ENCODE results near the gene IL1RAPL1.

Gene IL1RAPL1

DNA sequence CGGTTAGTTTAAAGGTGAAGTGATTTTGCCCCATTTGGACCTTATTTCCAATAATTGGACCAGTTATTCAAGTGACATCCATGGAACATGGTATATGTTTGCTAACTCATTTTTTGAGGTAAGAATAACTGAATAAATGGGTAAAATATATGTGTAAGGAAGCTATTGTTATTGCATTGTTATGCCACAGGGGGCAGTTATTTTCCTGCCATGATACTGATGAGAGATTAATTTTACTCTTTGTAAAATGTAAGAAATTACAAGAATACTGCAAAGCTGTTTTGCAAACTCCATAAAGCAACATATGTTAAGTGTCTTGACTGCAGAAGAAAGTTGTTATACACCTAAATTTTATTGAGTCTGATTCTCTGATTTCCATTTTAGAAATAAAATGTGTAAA, 114.0 kb downstream of the IL1RAPL1 start:
- Histone ChIP-seq H3K9ac (ENCODE audit: low read depth, low read length, poor library complexity) (no peak overlapping the region), H3K4me1 (ENCODE audit: control insufficient read depth in 2 of 2, insufficient read depth in 1 of 2, low read depth in 1 of 2, low read length in 2 of 2) (no peaks in the 10 kb centered on the region), H2AFZ (ENCODE audit: low read length) (no peak overlapping the region), H2BK15ac (ENCODE audit: low read length) (no peak overlapping the region), H4K91ac (ENCODE audit: low read depth, low read length, poor library complexity) (no peak overlapping the region), H3K23ac (ENCODE audit: low read depth, low read length, poor library complexity) (no peak overlapping the region), H3K18ac (ENCODE audit: low read length) (no peak overlapping the region), H3K4ac (ENCODE audit: low read length) (no peak overlapping the region), H4K8ac (ENCODE audit: low read depth, low read length) (no peak overlapping the region), H3K79me1 (ENCODE audit: low read depth, low read length) (no peaks in the 10 kb centered on the region), H3K27ac (replicated peaks; ENCODE audit: low read length) (no peak overlapping the region), H2BK12ac (ENCODE audit: low read length) (no peak overlapping the region), H3K4me2 (ENCODE audit: insufficient read depth, low read length, poor library complexity, severe bottlenecking) (no peak overlapping the region), H3K14ac (ENCODE audit: low read length) (no peak overlapping the region), H3K4me3 (ENCODE audit: low read length in 2 of 2) (no peak overlapping the region), H2BK5ac (ENCODE audit: low read length) (no peak overlapping the region), H2BK120ac (ENCODE audit: low read depth, low read length) (no peak overlapping the region), H2AK5ac (ENCODE audit: low read depth, low read length) (no peak overlapping the region), H3K9me3 (replicated peaks in 1 of 2; ENCODE audit: control insufficient read depth in 2 of 2, insufficient read depth in 1 of 2, low read depth in 1 of 2, low read length in 2 of 2) (no peaks in the 10 kb centered on the region), H3K27me3 (ENCODE audit: control insufficient read depth in 3 of 3, insufficient read depth in 3 of 3, low read depth in 1 of 3, low read length in 3 of 3) (no peaks in the 10 kb centered on the region), H3K36me3 (replicated peaks in 1 of 2; ENCODE audit: control insufficient read depth in 2 of 2, insufficient read depth in 2 of 2, low read length in 2 of 2) (no peaks in the 10 kb centered on the region)
- no peak for DNase-seq (ENCODE audit: low spot score)
- no CpG with 5 or more reads among the region's 1 CpG for WGBS, 2 donors (ENCODE audit: extremely low coverage in 2 of 2, insufficient read length in 2 of 2, insufficient replicate concordance in 1 of 2)

DNA sequence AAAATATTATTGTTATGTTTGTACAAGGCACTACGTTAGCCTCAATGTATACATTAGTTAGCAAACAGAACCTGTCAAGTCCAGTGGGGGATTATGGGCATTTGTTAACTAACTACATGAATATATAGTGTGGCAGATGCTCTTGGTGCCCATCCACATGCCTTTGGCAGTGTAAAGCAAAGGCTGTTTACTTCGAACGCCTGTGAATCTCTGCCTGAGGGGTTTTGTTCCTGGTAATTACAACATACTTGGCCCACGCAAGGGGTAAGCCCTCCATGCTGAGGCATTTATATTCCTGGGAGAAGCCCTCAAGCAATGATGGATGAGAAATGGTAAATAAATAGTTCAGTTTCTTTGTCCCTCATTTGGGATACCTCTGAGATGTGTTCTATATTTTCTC, 119.7 kb downstream of the IL1RAPL1 start:
- no peak overlapping the region for H3K4ac ChIP-seq (ENCODE audit: low read length)
- no peaks in the 10 kb centered on the region for H3K27me3 ChIP-seq (ENCODE audit: control insufficient read depth in 3 of 3, insufficient read depth in 3 of 3, low read depth in 1 of 3, low read length in 3 of 3)
- no peak overlapping the region for H2AFZ ChIP-seq (ENCODE audit: low read length)
- no peak overlapping the region for H3K18ac ChIP-seq (ENCODE audit: low read length)
- no peak overlapping the region for H2BK120ac ChIP-seq (ENCODE audit: low read depth, low read length)
- H3K79me1 ChIP-seq (ENCODE audit: low read depth, low read length), result no peaks in the 10 kb centered on the region
- no peak overlapping the region for H2AK5ac ChIP-seq (ENCODE audit: low read depth, low read length)
- no peak overlapping the region for H3K23ac ChIP-seq (ENCODE audit: low read depth, low read length, poor library complexity)
- no peak overlapping the region for H3K14ac ChIP-seq (ENCODE audit: low read length)
- no peak overlapping the region for H4K8ac ChIP-seq (ENCODE audit: low read depth, low read length)
- no peak overlapping the region for H2BK12ac ChIP-seq (ENCODE audit: low read length)
- no peak overlapping the region for H3K27ac ChIP-seq (replicated peaks; ENCODE audit: low read length)
- H2BK5ac ChIP-seq (ENCODE audit: low read length), result no peak overlapping the region
- H3K9ac ChIP-seq (ENCODE audit: low read depth, low read length, poor library complexity), result no peak overlapping the region
- H3K4me3 ChIP-seq (ENCODE audit: low read length in 2 of 2), result no peak overlapping the region
- H3K4me2 ChIP-seq (ENCODE audit: insufficient read depth, low read length, poor library complexity, severe bottlenecking), result no peak overlapping the region
- H3K4me1 ChIP-seq (ENCODE audit: control insufficient read depth in 2 of 2, insufficient read depth in 1 of 2, low read depth in 1 of 2, low read length in 2 of 2), result no peaks in the 10 kb centered on the region
- no peaks in the 10 kb centered on the region for H3K36me3 ChIP-seq (replicated peaks in 1 of 2; ENCODE audit: control insufficient read depth in 2 of 2, insufficient read depth in 2 of 2, low read length in 2 of 2)
- no peaks in the 10 kb centered on the region for H3K9me3 ChIP-seq (replicated peaks in 1 of 2; ENCODE audit: control insufficient read depth in 2 of 2, insufficient read depth in 1 of 2, low read depth in 1 of 2, low read length in 2 of 2)
- no peak for DNase-seq (ENCODE audit: low spot score)
- no peak overlapping the region for H4K91ac ChIP-seq (ENCODE audit: low read depth, low read length, poor library complexity)
- H2BK15ac ChIP-seq (ENCODE audit: low read length), result no peak overlapping the region
- WGBS, 2 donors (ENCODE audit: extremely low coverage in 2 of 2, insufficient read length in 2 of 2, insufficient replicate concordance in 1 of 2), result no CpG with 5 or more reads among the region's 4 CpGs

DNA sequence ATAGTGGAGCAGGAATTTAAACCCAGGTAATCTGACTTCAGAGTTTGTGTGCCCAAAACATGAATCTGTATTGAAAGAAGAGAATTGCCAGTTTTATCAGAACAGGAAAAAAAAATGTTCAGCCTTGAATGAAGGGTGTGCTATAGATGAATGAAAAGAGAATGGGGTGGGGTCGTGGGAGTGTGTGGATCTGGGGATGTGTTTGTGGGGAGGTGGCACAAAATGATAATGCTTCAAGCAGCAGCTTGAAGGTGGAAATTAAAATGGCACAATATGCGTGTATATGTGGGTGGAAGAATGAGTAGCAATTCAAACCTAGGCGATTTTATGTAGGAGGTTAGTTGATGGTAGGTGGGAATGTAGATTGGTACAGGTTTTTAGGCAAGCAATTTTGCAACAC, 122.2 kb downstream of the IL1RAPL1 start:
- no peak overlapping the region for H3K9ac ChIP-seq (ENCODE audit: low read depth, low read length, poor library complexity)
- H3K36me3 ChIP-seq (replicated peaks in 1 of 2; ENCODE audit: control insufficient read depth in 2 of 2, insufficient read depth in 2 of 2, low read length in 2 of 2), result no peaks in the 10 kb centered on the region
- no CpG with 5 or more reads among the region's 3 CpGs for WGBS, 2 donors (ENCODE audit: extremely low coverage in 2 of 2, insufficient read length in 2 of 2, insufficient replicate concordance in 1 of 2)
- no peak overlapping the region for H2BK12ac ChIP-seq (ENCODE audit: low read length)
- no peaks in the 10 kb centered on the region for H3K27me3 ChIP-seq (ENCODE audit: control insufficient read depth in 3 of 3, insufficient read depth in 3 of 3, low read depth in 1 of 3, low read length in 3 of 3)
- no peaks in the 10 kb centered on the region for H3K79me1 ChIP-seq (ENCODE audit: low read depth, low read length)
- no peak overlapping the region for H2AK5ac ChIP-seq (ENCODE audit: low read depth, low read length)
- H2BK120ac ChIP-seq (ENCODE audit: low read depth, low read length), result no peak overlapping the region
- no peak overlapping the region for H3K14ac ChIP-seq (ENCODE audit: low read length)
- H3K9me3 ChIP-seq (replicated peaks in 1 of 2; ENCODE audit: control insufficient read depth in 2 of 2, insufficient read depth in 1 of 2, low read depth in 1 of 2, low read length in 2 of 2), result no peaks in the 10 kb centered on the region
- no peak overlapping the region for H2BK15ac ChIP-seq (ENCODE audit: low read length)
- no peak overlapping the region for H3K27ac ChIP-seq (replicated peaks; ENCODE audit: low read length)
- no peak overlapping the region for H3K4me3 ChIP-seq (ENCODE audit: low read length in 2 of 2)
- DNase-seq (ENCODE audit: low spot score), result no peak
- H2BK5ac ChIP-seq (ENCODE audit: low read length), result no peak overlapping the region
- H4K8ac ChIP-seq (ENCODE audit: low read depth, low read length), result no peak overlapping the region
- no peaks in the 10 kb centered on the region for H3K4me1 ChIP-seq (ENCODE audit: control insufficient read depth in 2 of 2, insufficient read depth in 1 of 2, low read depth in 1 of 2, low read length in 2 of 2)
- no peak overlapping the region for H3K4me2 ChIP-seq (ENCODE audit: insufficient read depth, low read length, poor library complexity, severe bottlenecking)
- no peak overlapping the region for H3K4ac ChIP-seq (ENCODE audit: low read length)
- no peak overlapping the region for H2AFZ ChIP-seq (ENCODE audit: low read length)
- H3K18ac ChIP-seq (ENCODE audit: low read length), result no peak overlapping the region
- H4K91ac ChIP-seq (ENCODE audit: low read depth, low read length, poor library complexity), result no peak overlapping the region
- no peak overlapping the region for H3K23ac ChIP-seq (ENCODE audit: low read depth, low read length, poor library complexity)

DNA sequence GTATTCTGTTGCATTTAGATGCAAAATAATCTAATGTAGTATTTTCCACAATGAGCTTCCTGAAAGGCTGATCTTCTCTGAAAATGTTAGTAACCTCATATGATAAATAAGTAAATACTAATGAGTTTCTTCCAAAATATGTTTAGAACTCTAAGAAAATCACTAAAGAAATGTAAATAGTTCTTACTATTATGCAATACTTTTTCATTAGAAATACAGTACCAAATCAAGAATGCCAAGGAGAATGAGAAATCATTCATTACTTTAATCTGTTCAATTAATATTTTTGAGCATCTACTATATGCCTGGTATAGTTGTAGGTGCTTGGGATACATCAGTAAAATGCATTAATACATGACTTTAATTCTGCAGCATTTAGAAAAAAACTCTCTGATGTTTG, 130.6 kb downstream of the IL1RAPL1 start:
- Histone ChIP-seq H3K9me3 (replicated peaks in 1 of 2; ENCODE audit: control insufficient read depth in 2 of 2, insufficient read depth in 1 of 2, low read depth in 1 of 2, low read length in 2 of 2) (no peaks in the 10 kb centered on the region), H2BK5ac (ENCODE audit: low read length) (no peak overlapping the region), H3K4me3 (ENCODE audit: low read length in 2 of 2) (no peak overlapping the region), H3K4me1 (ENCODE audit: control insufficient read depth in 2 of 2, insufficient read depth in 1 of 2, low read depth in 1 of 2, low read length in 2 of 2) (no peaks in the 10 kb centered on the region), H3K4me2 (ENCODE audit: insufficient read depth, low read length, poor library complexity, severe bottlenecking) (no peak overlapping the region), H3K4ac (ENCODE audit: low read length) (no peak overlapping the region), H2AFZ (ENCODE audit: low read length) (no peak overlapping the region), H4K8ac (ENCODE audit: low read depth, low read length) (no peak overlapping the region), H3K79me1 (ENCODE audit: low read depth, low read length) (no peaks in the 10 kb centered on the region), H2BK12ac (ENCODE audit: low read length) (no peak overlapping the region), H2AK5ac (ENCODE audit: low read depth, low read length) (no peak overlapping the region), H3K18ac (ENCODE audit: low read length) (no peak overlapping the region), H3K36me3 (replicated peaks in 1 of 2; ENCODE audit: control insufficient read depth in 2 of 2, insufficient read depth in 2 of 2, low read length in 2 of 2) (no peaks in the 10 kb centered on the region), H3K27me3 (ENCODE audit: control insufficient read depth in 3 of 3, insufficient read depth in 3 of 3, low read depth in 1 of 3, low read length in 3 of 3) (no peaks in the 10 kb centered on the region), H3K23ac (ENCODE audit: low read depth, low read length, poor library complexity) (no peak overlapping the region), H4K91ac (ENCODE audit: low read depth, low read length, poor library complexity) (no peak overlapping the region), H3K27ac (replicated peaks; ENCODE audit: low read length) (no peak overlapping the region), H2BK120ac (ENCODE audit: low read depth, low read length) (no peak overlapping the region), H2BK15ac (ENCODE audit: low read length) (no peak overlapping the region), H3K14ac (ENCODE audit: low read length) (no peak overlapping the region), H3K9ac (ENCODE audit: low read depth, low read length, poor library complexity) (no peak overlapping the region)
- no peak for DNase-seq (ENCODE audit: low spot score)

Measured in neuronal stem cell (in vitro differentiated cells).